ENCODE data around the gene TSHR. TPM values are rescaled to one million over a fixed set of nuclear protein-coding genes. Genes with fewer than 3 reads are reported as not detected.
A peak's percentile ranks its signal among the peaks of the same experiment; 100 is the strongest.

The TSHR gene
- total RNA-seq, 2 experiments from 2014 or later = 0.82 to 1.0 TPM

- peaks cover 8% of the 10 kb centered on the region for H3K9me3 Mint-ChIP-seq
- POLR2A ChIA-PET = interaction anchor here (0.6 kb wide), 1 partner anchor 27 kb away, joined by 3 read pairs; no protein-coding TSS in a partner anchor
- peaks cover 16% of the 10 kb centered on the region for H3K36me3 Mint-ChIP-seq (ENCODE audit: low read depth)
- peak overlapping the region; percentile 27 for H3K27ac Mint-ChIP-seq
- peaks cover 19% of the 10 kb centered on the region for H3K27me3 Mint-ChIP-seq
- no peak overlapping the region for H3K4me3 Mint-ChIP-seq
- H3K4me1 Mint-ChIP-seq = peaks cover 70% of the 10 kb centered on the region
- CTCF ChIA-PET = interaction anchor here (2.5 to 5.1 kb wide), 3 partner anchors 14 to 31 kb away, joined by 6 to 32 read pairs (median 19); partner anchors contain the start of gene CEP128
- DNase-seq = no peak
These were observed 1.5 kb downstream of the TSHR start for GRCh38 chr14:80956922-80957321.

- Mint-ChIP-seq H3K4me1 (peaks cover 70% of the 10 kb centered on the region), H3K27me3 (peaks cover 15% of the 10 kb centered on the region), H3K9me3 (peaks cover 8% of the 10 kb centered on the region), H3K36me3 (ENCODE audit: low read depth) (peaks cover 16% of the 10 kb centered on the region), H3K4me3 (no peak overlapping the region), H3K27ac (peak overlapping the region; percentile 27)
- CTCF ChIA-PET = interaction anchor here (2.9 to 5.1 kb wide), 3 partner anchors 15 to 30 kb away, joined by 8 to 32 read pairs (median 19); partner anchors contain the start of gene CEP128
- no peak for DNase-seq
- POLR2A ChIA-PET = interaction anchor here (0.5 kb wide), 1 partner anchor 18 kb away, joined by 3 read pairs; no protein-coding TSS in a partner anchor
These were observed 2.2 kb downstream of the TSHR start for GRCh38 chr14:80957613-80958012.

- CTCF ChIA-PET = interaction anchor here (1.0 to 2.9 kb wide), 4 partner anchors 10 to 29 kb away, joined by 4 to 8 read pairs (median 6); no protein-coding TSS in a partner anchor
- H3K4me3 Mint-ChIP-seq = no peak overlapping the region
- peaks cover 16% of the 10 kb centered on the region for H3K36me3 Mint-ChIP-seq (ENCODE audit: low read depth)
- peaks cover 70% of the 10 kb centered on the region for H3K4me1 Mint-ChIP-seq
- no peak for DNase-seq
- POLR2A ChIA-PET = no interaction called here
- peaks cover 8% of the 10 kb centered on the region for H3K9me3 Mint-ChIP-seq
- H3K27me3 Mint-ChIP-seq = peaks cover 15% of the 10 kb centered on the region
- peak overlapping the region; percentile 97 for H3K27ac Mint-ChIP-seq
These were observed 2.8 kb downstream of the TSHR start for GRCh38 chr14:80958226-80958625.

- POLR2A ChIA-PET = no interaction called here
- peaks cover 18% of the 10 kb centered on the region for H3K27me3 Mint-ChIP-seq
- DNase-seq = no peak
- H3K36me3 Mint-ChIP-seq (ENCODE audit: low read depth) = peaks cover 16% of the 10 kb centered on the region
- peak overlapping the region; percentile 59 for H3K4me3 Mint-ChIP-seq
- H3K27ac Mint-ChIP-seq = peak overlapping the region; percentile 97
- H3K4me1 Mint-ChIP-seq = peaks cover 70% of the 10 kb centered on the region
- H3K9me3 Mint-ChIP-seq = peaks cover 11% of the 10 kb centered on the region
- CTCF ChIA-PET = interaction anchor here (1.0 to 2.9 kb wide), 5 partner anchors 11 to 28 kb away, joined by 4 to 9 read pairs (median 7); no protein-coding TSS in a partner anchor
These were observed 3.5 kb downstream of the TSHR start for GRCh38 chr14:80958939-80959338.

GRCh38 chr14:80959496-80959895, 4.1 kb downstream of the TSHR start:
- Mint-ChIP-seq H3K4me1 (peaks cover 68% of the 10 kb centered on the region), H3K9me3 (peaks cover 11% of the 10 kb centered on the region), H3K27ac (peak overlapping the region; percentile 97), H3K4me3 (peak overlapping the region; percentile 59), H3K36me3 (ENCODE audit: low read depth) (peaks cover 16% of the 10 kb centered on the region), H3K27me3 (peaks cover 18% of the 10 kb centered on the region)
- POLR2A ChIA-PET = interaction anchor here (0.6 kb wide), 1 partner anchor 15 kb away, joined by 3 read pairs; no protein-coding TSS in a partner anchor
- DNase-seq = peak; percentile 89
- CTCF ChIA-PET = interaction anchor here (1.0 to 3.9 kb wide), 5 partner anchors 12 to 28 kb away, joined by 5 to 16 read pairs (median 8); partner anchors contain the start of gene CEP128

- ChIA-PET POLR2A (no interaction called here), CTCF (interaction anchor here (1.5 kb wide), 1 partner anchor 24 kb away, joined by 3 read pairs; no protein-coding TSS in a partner anchor)
- H3K9me3 Mint-ChIP-seq = peaks cover 4% of the 10 kb centered on the region
- no peak overlapping the region for H3K27ac Mint-ChIP-seq
- DNase-seq = no peak
- no peak overlapping the region for H3K4me3 Mint-ChIP-seq
- peaks cover 21% of the 10 kb centered on the region for H3K27me3 Mint-ChIP-seq
- H3K4me1 Mint-ChIP-seq = peaks cover 14% of the 10 kb centered on the region
- no peaks in the 10 kb centered on the region for H3K36me3 Mint-ChIP-seq (ENCODE audit: low read depth)
These were observed 9.6 kb downstream of the TSHR start for GRCh38 chr14:80965037-80965436.

- peaks cover 29% of the 10 kb centered on the region for H3K27me3 Mint-ChIP-seq
- H3K9me3 Mint-ChIP-seq = peaks cover 4% of the 10 kb centered on the region
- H3K4me1 Mint-ChIP-seq = peaks cover 40% of the 10 kb centered on the region
- CTCF ChIA-PET = interaction anchor here (0.9 to 3.2 kb wide), 6 partner anchors 11 to 196 kb away, joined by 3 to 8 read pairs (median 3); partner anchors contain the start of gene TSHR
- peaks cover 13% of the 10 kb centered on the region for H3K36me3 Mint-ChIP-seq (ENCODE audit: low read depth)
- H3K27ac Mint-ChIP-seq = peak overlapping the region; percentile 67
- POLR2A ChIA-PET = interaction anchor here (0.7 kb wide), 1 partner anchor 14 kb away, joined by 3 read pairs; no protein-coding TSS in a partner anchor
- no peak overlapping the region for H3K4me3 Mint-ChIP-seq
- no peak for DNase-seq
These were observed 18.7 kb downstream of the TSHR start for GRCh38 chr14:80973931-80974641.

- H3K36me3 Mint-ChIP-seq (ENCODE audit: low read depth) = peaks cover 13% of the 10 kb centered on the region
- ChIA-PET CTCF (interaction anchor here (0.9 to 4.2 kb wide), 7 partner anchors 12 to 195 kb away, joined by 3 to 24 read pairs (median 3); no protein-coding TSS in a partner anchor), POLR2A (no interaction called here)
- H3K27ac Mint-ChIP-seq = no peak overlapping the region
- H3K4me3 Mint-ChIP-seq = no peak overlapping the region
- peaks cover 28% of the 10 kb centered on the region for H3K27me3 Mint-ChIP-seq
- H3K4me1 Mint-ChIP-seq = peaks cover 43% of the 10 kb centered on the region
- DNase-seq = no peak
- H3K9me3 Mint-ChIP-seq = peaks cover 4% of the 10 kb centered on the region
These were observed 19.3 kb downstream of the TSHR start for GRCh38 chr14:80974679-80975078.

- peaks cover 50% of the 10 kb centered on the region for H3K4me1 Mint-ChIP-seq
- DNase-seq = no peak
- peaks cover 4% of the 10 kb centered on the region for H3K9me3 Mint-ChIP-seq
- H3K36me3 Mint-ChIP-seq (ENCODE audit: low read depth) = peaks cover 15% of the 10 kb centered on the region
- POLR2A ChIA-PET = no interaction called here
- no peak overlapping the region for H3K4me3 Mint-ChIP-seq
- peaks cover 34% of the 10 kb centered on the region for H3K27me3 Mint-ChIP-seq
- CTCF ChIA-PET = interaction anchor here (1.0 to 4.2 kb wide), 7 partner anchors 9 to 47 kb away, joined by 3 to 24 read pairs (median 6); no protein-coding TSS in a partner anchor
- H3K27ac Mint-ChIP-seq = no peak overlapping the region
These were observed 21.8 kb downstream of the TSHR start for GRCh38 chr14:80977221-80977620.

- peak; percentile 38 for DNase-seq
- Mint-ChIP-seq H3K4me3 (peak overlapping the region; percentile 14), H3K27ac (peak overlapping the region; percentile 82), H3K9me3 (peaks cover 4% of the 10 kb centered on the region), H3K4me1 (peaks cover 49% of the 10 kb centered on the region), H3K36me3 (ENCODE audit: low read depth) (peaks cover 13% of the 10 kb centered on the region), H3K27me3 (peaks cover 27% of the 10 kb centered on the region)
- POLR2A ChIA-PET = interaction anchor here (0.6 kb wide), 1 partner anchor 9 kb away, joined by 3 read pairs; no protein-coding TSS in a partner anchor
- CTCF ChIA-PET = interaction anchor here (0.7 to 4.2 kb wide), 8 partner anchors 8 to 52 kb away, joined by 3 to 24 read pairs (median 5); no protein-coding TSS in a partner anchor
These were observed 23.0 kb downstream of the TSHR start for GRCh38 chr14:80978403-80978802.

GRCh38 chr14:80979951-80980350, 24.5 kb downstream of the TSHR start:
- Mint-ChIP-seq H3K27me3 (peaks cover 13% of the 10 kb centered on the region), H3K36me3 (ENCODE audit: low read depth) (peaks cover 7% of the 10 kb centered on the region), H3K27ac (no peak overlapping the region), H3K9me3 (peaks cover 4% of the 10 kb centered on the region), H3K4me1 (peaks cover 39% of the 10 kb centered on the region), H3K4me3 (no peak overlapping the region)
- ChIA-PET CTCF (interaction anchor here (0.6 kb wide), 1 partner anchor 40 kb away, joined by 4 read pairs; no protein-coding TSS in a partner anchor), POLR2A (no interaction called here)
- no peak for DNase-seq

- Mint-ChIP-seq H3K27me3 (peaks cover 6% of the 10 kb centered on the region), H3K4me1 (peaks cover 50% of the 10 kb centered on the region), H3K9me3 (peaks cover 4% of the 10 kb centered on the region), H3K27ac (no peak overlapping the region), H3K36me3 (ENCODE audit: low read depth) (peaks cover 3% of the 10 kb centered on the region), H3K4me3 (no peak overlapping the region)
- POLR2A ChIA-PET = no interaction called here
- CTCF ChIA-PET = interaction anchor here (1.0 kb wide), 1 partner anchor 13 kb away, joined by 4 read pairs; no protein-coding TSS in a partner anchor
- no peak for DNase-seq
These were observed 25.7 kb downstream of the TSHR start for GRCh38 chr14:80981156-80981555.

All from activated CD4-positive, alpha-beta T cell treated with anti-CD3 and anti-CD28 coated beads, Interleukin-2, amount 10 ng/mL, durations not matched to agents 7 days and 5 days (primary cell).